EL (cell line): Measurements from ENCODE around the gene PPP1R9B.

Experiments used
- DNase-seq: peaks from one replicate; pipeline ENCODE4 v3.0.0-alpha.2; 2016

The PPP1R9B gene

DNA sequence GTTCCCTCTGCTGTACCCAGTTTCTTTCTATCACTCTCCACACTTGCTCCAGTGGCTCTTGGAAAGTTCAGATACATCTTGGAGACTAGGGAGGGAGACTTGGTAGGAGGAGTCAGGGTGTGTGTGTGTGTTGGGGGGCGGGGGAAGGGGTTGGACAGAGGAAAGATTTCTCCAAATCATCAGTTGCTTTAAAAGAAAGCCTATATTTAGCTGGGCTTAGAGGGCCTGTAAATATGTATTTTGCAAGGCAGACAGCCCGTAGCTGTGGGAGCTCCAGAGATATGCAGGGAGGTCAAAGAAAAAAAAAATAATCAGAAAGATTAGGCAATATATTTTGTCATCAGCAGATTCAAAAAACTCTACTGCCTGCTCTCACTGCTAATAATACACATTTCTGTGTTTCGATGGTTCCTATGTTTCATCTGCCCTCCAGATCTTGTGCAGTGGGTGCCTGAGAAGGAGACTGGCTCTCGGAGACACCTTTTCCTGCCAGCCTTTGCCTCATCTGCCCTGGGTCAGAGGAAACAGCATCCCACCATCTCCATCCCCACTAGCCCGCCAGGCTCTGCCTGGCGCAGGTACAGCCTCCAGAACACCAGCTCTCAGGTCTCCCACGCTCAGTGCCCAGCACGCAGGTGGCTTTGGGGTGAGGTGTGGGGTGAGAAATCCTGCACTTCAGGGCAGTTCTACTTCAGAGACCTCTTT, 4.8 kb upstream of the PPP1R9B start:
- DNase-seq: no peak

GRCh38 chr17:50154604-50155003, 4.1 kb upstream of the PPP1R9B start:
- no peak for DNase-seq

GRCh38 chr17:50153650-50154575, 3.4 kb upstream of the PPP1R9B start:
- DNase-seq: no peak

- no peak for DNase-seq
Observed at GRCh38 chr17:50152736-50153135, 2.3 kb upstream of the PPP1R9B start.

DNA sequence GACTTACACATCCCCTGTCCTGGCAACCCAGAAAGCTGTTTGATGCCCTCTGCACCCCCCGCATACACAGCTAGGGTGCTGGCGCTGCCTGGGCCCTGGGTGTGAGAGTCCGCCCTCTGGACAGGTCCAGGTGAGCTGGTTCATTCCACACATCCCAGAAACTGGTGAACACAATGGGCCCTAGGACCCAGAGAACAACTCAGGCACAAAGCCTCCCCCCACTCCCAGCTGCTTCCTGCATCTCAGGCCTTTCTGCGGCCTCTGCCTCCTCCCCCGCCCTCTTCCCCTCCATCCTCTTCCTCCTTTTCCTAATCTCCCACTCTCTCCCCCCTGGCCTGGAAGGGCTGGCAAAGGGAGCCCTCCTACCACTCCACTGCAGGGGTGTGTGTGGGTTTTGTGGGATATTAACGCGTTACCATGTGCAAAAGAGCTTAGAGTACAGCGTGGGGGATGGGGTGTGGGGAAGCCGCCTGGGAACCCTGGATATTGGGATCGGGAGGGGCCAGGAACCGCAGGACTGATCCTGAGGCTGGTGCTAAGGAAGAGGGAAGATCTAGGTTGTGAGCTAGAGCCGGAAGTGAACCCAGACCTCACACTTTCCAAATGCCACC, 1.6 kb upstream of the PPP1R9B start:
- peak; percentile 93 for DNase-seq

- peak; percentile 94 for DNase-seq
Observed at GRCh38 chr17:50151041-50151936, 812 bp upstream of the PPP1R9B start.

DNA sequence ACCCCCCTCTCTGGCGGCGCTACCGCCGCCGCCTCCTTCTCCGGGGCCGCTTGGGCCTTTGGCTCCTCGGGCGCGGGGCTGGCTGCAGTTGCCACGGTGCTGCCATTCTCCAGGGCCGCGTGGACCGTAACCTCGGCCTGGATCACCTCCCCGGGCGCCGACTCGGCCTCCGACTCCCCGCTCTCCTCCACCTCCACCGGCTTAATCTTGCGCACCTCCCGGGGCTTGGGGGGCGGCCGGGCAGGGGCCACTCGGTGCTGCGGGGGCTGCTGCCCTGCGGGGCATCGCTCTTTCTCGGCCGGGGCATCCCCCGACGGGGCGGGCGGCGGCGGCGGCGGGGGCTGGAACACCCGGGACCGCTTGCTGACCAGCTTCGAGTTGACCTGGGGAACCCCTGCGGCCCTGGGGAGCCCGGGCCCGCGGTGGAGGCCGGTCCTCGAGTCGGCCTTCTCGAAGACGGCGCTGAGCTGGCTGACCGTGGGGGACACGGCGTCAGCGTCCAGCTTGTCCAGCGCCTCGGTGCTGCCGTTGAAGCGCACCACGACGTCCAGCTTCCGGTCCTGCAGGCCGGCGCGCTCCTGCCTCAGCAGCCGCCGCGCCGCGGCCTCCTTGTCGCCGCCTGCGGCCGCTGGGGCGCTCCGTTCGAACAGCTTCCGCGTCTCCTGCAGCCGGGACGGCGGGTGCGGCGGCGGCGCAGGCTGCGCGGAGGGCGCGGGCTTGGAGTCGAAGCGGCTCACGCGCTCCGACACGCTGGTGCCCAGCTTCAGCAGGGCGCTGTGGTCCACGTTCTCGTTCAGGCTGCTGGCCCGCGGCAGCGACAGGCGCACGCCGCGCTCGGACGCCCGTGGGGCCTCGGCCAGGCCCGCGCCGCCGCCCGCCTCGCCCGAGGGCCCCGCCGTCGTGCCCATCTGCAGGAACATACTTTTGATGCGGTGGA, 792 bp downstream of the PPP1R9B start:
- peak; percentile 65 for DNase-seq

GRCh38 chr17:50149091-50149416, 1.4 kb downstream of the PPP1R9B start:
- DNase-seq: peak; percentile 64

DNA sequence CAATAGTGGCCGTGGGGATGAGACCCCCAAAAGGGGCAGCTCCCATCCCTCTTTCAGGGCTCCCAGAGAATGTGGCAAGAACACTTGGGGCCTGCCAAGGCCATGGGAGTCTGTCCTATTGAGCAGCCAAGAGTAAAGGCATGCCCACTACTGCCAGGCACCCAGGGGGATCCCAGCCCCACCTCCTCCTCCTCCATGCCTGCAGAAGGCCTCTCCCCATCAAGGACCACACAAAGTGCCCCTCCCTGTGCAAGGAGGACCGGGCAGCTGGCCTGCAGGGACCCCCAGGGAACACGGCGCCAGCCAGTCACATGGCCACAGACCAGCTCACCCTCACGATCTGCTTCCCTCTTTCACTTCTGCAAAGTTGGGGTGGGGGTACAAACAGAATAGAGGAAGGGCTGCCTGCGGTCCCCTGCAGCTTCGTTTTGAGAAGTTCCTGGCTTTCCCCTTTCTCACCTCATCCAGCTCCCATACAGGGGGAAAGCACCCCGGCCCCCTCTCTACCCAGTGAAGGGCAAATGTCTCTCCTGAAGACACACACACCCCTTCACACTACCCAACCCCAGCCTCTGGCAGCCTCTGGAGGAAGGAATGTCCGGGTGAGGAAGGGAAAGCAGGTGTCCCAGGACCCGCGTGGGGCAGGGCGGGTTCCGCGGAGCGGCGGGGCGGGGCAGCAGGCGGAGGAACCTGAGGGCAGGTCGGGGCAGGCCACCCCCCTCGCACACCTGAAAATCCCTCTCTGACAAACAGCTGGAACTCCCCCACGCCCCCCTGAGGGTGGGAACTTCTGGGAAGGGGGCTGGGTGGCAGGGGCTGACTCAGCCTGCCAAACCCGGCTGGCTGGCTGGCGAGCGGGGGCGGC, 2.0 kb downstream of the PPP1R9B start:
- DNase-seq: peak; percentile 66

GRCh38 chr17:50147841-50148225, 2.6 kb downstream of the PPP1R9B start:
- peak; percentile 42 for DNase-seq

DNA sequence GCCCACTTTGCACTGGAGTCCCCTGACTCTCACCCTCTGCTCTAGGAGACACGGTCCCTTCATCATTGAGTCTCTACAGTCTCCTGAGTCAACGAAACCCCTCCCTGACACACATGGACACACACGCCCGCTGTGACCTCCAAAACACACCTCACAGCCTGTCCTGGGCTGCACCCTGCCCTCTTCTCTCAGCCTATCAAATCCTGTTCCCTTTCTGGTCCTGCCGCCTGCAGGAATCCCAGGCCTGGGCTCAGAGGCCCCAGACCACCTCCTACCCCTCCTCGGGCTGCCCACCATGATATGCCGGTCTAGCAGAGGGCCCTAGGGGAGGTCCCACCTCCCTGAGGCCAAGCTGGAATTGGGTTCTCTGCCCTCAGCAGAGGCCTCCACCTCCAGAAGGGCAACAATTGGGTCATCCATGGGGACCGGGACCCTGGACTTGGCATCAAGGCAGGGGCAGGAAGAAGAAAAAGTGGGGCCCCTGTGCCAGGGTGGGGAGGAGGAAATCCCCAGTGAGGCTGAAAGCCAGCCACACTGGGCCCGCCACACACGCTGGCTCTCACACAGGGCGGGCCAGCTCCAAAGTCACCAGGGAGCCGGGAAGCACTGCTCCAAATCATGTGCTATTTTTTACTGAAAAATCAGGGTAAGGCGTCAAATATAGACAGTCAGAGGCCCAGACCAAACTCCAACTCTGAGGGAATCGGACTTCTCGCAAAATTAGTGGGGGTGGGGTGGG, 3.4 kb downstream of the PPP1R9B start:
- no peak for DNase-seq

DNA sequence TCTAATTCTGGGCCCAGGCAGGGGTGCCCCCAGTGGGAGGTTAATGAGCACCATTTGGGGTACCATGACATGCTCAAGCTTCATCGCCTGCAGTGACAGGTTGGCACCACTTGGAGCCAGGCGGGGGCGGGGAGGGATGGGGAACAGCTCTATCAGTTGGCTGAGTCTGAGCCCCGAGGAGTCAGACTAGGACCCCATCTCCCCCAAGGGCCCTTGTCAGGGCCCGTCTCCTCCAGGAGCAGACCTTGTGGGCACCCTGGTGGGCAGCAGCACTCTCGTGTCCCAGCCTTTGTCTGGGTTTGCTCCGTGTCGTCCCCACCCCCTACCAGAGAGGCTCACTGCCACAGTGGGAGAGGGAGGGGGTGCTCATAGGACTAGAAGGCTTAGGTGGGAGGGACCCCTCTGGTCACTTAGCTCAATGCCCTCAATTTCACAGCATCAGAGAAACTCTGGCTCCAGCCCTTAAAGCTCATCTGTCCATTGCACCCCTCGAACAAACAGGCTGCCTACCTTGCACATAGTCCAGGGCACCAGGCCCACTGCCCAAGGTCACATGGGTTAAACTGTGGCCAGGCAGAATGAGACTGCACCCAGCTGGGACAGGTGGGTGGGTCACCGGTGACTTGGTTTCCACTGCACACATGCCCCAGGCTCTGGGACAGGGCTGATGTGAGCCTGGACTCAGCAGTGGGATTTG, 4.1 kb downstream of the PPP1R9B start:
- DNase-seq: no peak

GRCh38 chr17:50145532-50146229, 4.8 kb downstream of the PPP1R9B start:
- DNase-seq: no peak

- peak; percentile 54 for DNase-seq
Observed at GRCh38 chr17:50144845-50145531, 5.5 kb downstream of the PPP1R9B start.

GRCh38 chr17:50144355-50144754, 6.1 kb downstream of the PPP1R9B start:
- no peak for DNase-seq

GRCh38 chr17:50143461-50144176, 6.9 kb downstream of the PPP1R9B start:
- no peak for DNase-seq

GRCh38 chr17:50141745-50142110, 8.7 kb downstream of the PPP1R9B start:
- DNase-seq: no peak
